Endothelial cell of umbilical vein (primary cell): ENCODE measurements around the gene RHBDD3. TPM values are rescaled to one million over a fixed set of nuclear protein-coding genes. Genes with fewer than 3 reads are reported as not detected.

ENCODE experiments used
- BruUV-seq: library from RNA; stranded (reverse); fragments of 400-500 nt; replicated peaks from 2 replicates; lab custom pipeline; 2021; lab: Mats Ljungman, UMichigan
- CTCF ChIA-PET: fragments of 300-600, 350-600 bp; sonication (Branson Sonifier 250); formaldehyde crosslinking; loops from one replicate; lab custom pipeline; 2021; ENCODE audit warnings: antibody characterized with exemption, inconsistent platforms; lab: Charles Lee
- POLR2A ChIA-PET: fragments of 300-600, 350-600 bp; sonication (Branson Sonifier 250); formaldehyde crosslinking; loops from one replicate; lab custom pipeline; 2021; ENCODE audit warnings: antibody characterized with exemption, inconsistent platforms; lab: Charles Lee
- DNase-seq: peaks from one replicate; pipeline ENCODE4 v3.0.0-alpha.2; 2011; ENCODE audit warnings: low read depth, low spot score
- FAIRE-seq: peaks from 2 replicates; lab custom pipeline; 2011; peaks lifted over from hg19 to GRCh38; lab: Jason Lieb, UNC
- H2AFZ ChIP-seq: 2 replicates; pipeline ENCODE4 v1.6.0; 2012; ENCODE audit warnings: low read depth, low read length, control low read depth, inconsistent platforms
- H3K27ac ChIP-seq: 2 replicates; pipeline ENCODE4 v1.5.1; 2011; ENCODE audit warnings: low read depth, mild to moderate bottlenecking, control low read depth, low read length, moderate library complexity; ENCODE audit not compliant: insufficient read depth
- H3K27me3 ChIP-seq, 2 experiments: 2 replicates each; pipeline versions ENCODE4 v1.6.0 to v1.6.1; 2011; ENCODE audit warnings: low read length in 2 of 2, mixed read lengths in 1 of 2; ENCODE audit not compliant: control insufficient read depth in 2 of 2, insufficient read depth in 2 of 2
- H3K36me3 ChIP-seq, 2 experiments: 2 replicates in 1 of 2; 3 replicates in 1 of 2; pipeline ENCODE4 v1.5.1; 2011; ENCODE audit warnings: low read length in 2 of 2, mild to moderate bottlenecking in 1 of 2, moderate library complexity in 1 of 2; ENCODE audit not compliant: control insufficient read depth in 2 of 2, insufficient read depth in 2 of 2; ENCODE audit errors: extremely low read depth in 1 of 2
- H3K4me1 ChIP-seq: 3 replicates; pipeline ENCODE4 v1.5.1; 2011; ENCODE audit warnings: mild to moderate bottlenecking, low read length; ENCODE audit not compliant: control insufficient read depth, insufficient read depth; ENCODE audit errors: extremely low read depth
- H3K4me2 ChIP-seq: 2 replicates; pipeline ENCODE4 v1.6.1; 2011; ENCODE audit warnings: low read length, control low read depth, mixed read lengths; ENCODE audit not compliant: insufficient read depth
- H3K4me3 ChIP-seq, 3 experiments: fragments of 200-600 bp in 1 of 3; sonication (generic), shearing (Covaris generic) in 1 of 3; replicated peaks in 1 of 3; 2 replicates each; pipeline ENCODE4 v1.5.1; 2011 to 2016; ENCODE audit warnings: control low read depth in 3 of 3, low read length in 3 of 3, mild to moderate bottlenecking in 2 of 3, inconsistent platforms in 1 of 3, low read depth in 1 of 3, moderate library complexity in 1 of 3; ENCODE audit not compliant: insufficient read depth in 1 of 3
- H3K79me2 ChIP-seq: 2 replicates; pipeline ENCODE4 v1.6.0; 2012; ENCODE audit warnings: low read length, inconsistent platforms; ENCODE audit not compliant: control insufficient read depth, insufficient read depth
- H3K9ac ChIP-seq: replicated peaks from 2 replicates; pipeline ENCODE3; 2011; ENCODE audit warnings: low read length, control low read depth; ENCODE audit not compliant: insufficient read depth; ENCODE audit errors: extremely low read depth
- H3K9me1 ChIP-seq: replicated peaks from 3 replicates; pipeline ENCODE4 v1.6.0; 2011; ENCODE audit warnings: mild to moderate bottlenecking, low read length; ENCODE audit not compliant: control insufficient read depth, insufficient read depth; ENCODE audit errors: extremely low read depth
- H3K9me3 ChIP-seq: replicated peaks from 2 replicates; pipeline ENCODE4 v1.5.1; 2012; ENCODE audit warnings: low read length, inconsistent platforms; ENCODE audit not compliant: control insufficient read depth, insufficient read depth
- H4K20me1 ChIP-seq: replicated peaks from 2 replicates; pipeline ENCODE3; 2011; ENCODE audit warnings: mild to moderate bottlenecking, low read length; ENCODE audit not compliant: control insufficient read depth, insufficient read depth; ENCODE audit errors: extremely low read depth
- CTCF ChIP-seq, 2 donors: IDR thresholded peaks; 1 replicate in 1 of 2; 2 replicates in 1 of 2; pipeline ENCODE4 v1.5.1; 2011; ENCODE audit warnings: low read length in 2 of 2, mild to moderate bottlenecking in 2 of 2, moderate library complexity in 2 of 2, control low read depth in 1 of 2, inconsistent platforms in 1 of 2, low read depth in 1 of 2; ENCODE audit not compliant: insufficient read depth in 1 of 2; ENCODE audit errors: extremely low read depth in 1 of 2
- EZH2 ChIP-seq: IDR thresholded peaks from 2 replicates; pipeline ENCODE4 v1.6.1; 2012; ENCODE audit warnings: borderline replicate concordance, low read depth, mild to moderate bottlenecking, moderate library complexity, low read length, inconsistent platforms; ENCODE audit not compliant: severe bottlenecking
- FOS ChIP-seq: IDR thresholded peaks from 2 replicates; pipeline ENCODE4 v1.6.1; 2011; ENCODE audit warnings: mild to moderate bottlenecking, low read length, moderate library complexity, borderline replicate concordance; ENCODE audit not compliant: insufficient read depth
- GATA2 ChIP-seq: IDR thresholded peaks from 2 replicates; pipeline ENCODE4 v1.7.0; 2011; ENCODE audit warnings: low read depth, mild to moderate bottlenecking, moderate library complexity, mixed read lengths, low read length; ENCODE audit not compliant: insufficient read length, insufficient read depth
- JUN ChIP-seq: IDR thresholded peaks from 2 replicates; pipeline ENCODE4 v1.6.1; 2011; ENCODE audit warnings: borderline replicate concordance, low read depth; ENCODE audit not compliant: insufficient read length, insufficient read depth
- MAX ChIP-seq: IDR thresholded peaks from 2 replicates; pipeline ENCODE4 v1.6.1; 2011; ENCODE audit not compliant: insufficient read depth, insufficient read length
- MYC ChIP-seq: IDR thresholded peaks from one replicate; pipeline ENCODE4 v1.6.1; 2011; ENCODE audit warnings: mild to moderate bottlenecking, low read depth, low read length
- POLR2A ChIP-seq: IDR thresholded peaks from 2 replicates; pipeline ENCODE4 v1.6.1; 2012; ENCODE audit warnings: low read depth, mild to moderate bottlenecking, control low read depth, low read length
- POLR2AphosphoS5 ChIP-seq: IDR thresholded peaks from 2 replicates; pipeline ENCODE4 v1.6.1; 2012; ENCODE audit warnings: low read depth, mild to moderate bottlenecking, control low read depth, low read length, moderate library complexity; ENCODE audit not compliant: insufficient read depth
- dilution Hi-C: fragments of 300-500 bp; cut with MboI; formaldehyde crosslinking; loops from one replicate; pipeline ENCODE4 v1.15.0; 2019; ENCODE audit warnings: low sequenced_read_pairs; ENCODE audit not compliant: extremely low pct_ligation_motif_present
- intact Hi-C: fragments of 100-400 bp; cut with micrococcal nuclease; formaldehyde crosslinking; loops from one replicate; pipeline ENCODE4 v1.10.0; 2022
- polyA plus RNA-seq, 4 experiments: library from polyadenylated mRNA; depleted of rRNA in 3 of 4; stranded (reverse) in 3 of 4; unstranded in 1 of 4; fragments of >200 nt; gene quantifications; 2 replicates each; pipeline versions ENCODE4 v1.2.1 to v1.2.3, GENCODE V29; 2011 to 2012; ENCODE audit warnings: missing spikeins in 1 of 4
- total RNA-seq: library from RNA; stranded (reverse); gene quantifications from 2 replicates; pipeline ENCODE4 v1.2.3, GENCODE V29; 2021

The RHBDD3 gene
- total and polyA plus RNA-seq, 2 donors (not counting 3 experiments of a cell fraction or from before 2014, with no cell fraction given): 31.3 to 37.2 TPM

- Histone ChIP-seq H3K9ac (no peak overlapping the region), H3K9me1 (no peaks in the 10 kb centered on the region), H3K9me3 (no peaks in the 10 kb centered on the region), H3K4me1 (no peaks in the 10 kb centered on the region), H3K36me3 (peaks cover 0 to 11% of the 10 kb centered on the region in 2 experiments), H3K27ac (no peak overlapping the region), H3K4me3 (no peak overlapping the region), H4K20me1 (no peaks in the 10 kb centered on the region), H3K79me2 (no peaks in the 10 kb centered on the region), H2AFZ (no peak overlapping the region), H3K27me3 (no peaks in the 10 kb centered on the region), H3K4me2 (no peak overlapping the region)
- CTCF ChIA-PET: interaction anchor here (0.9 to 1.3 kb wide), 2 partner anchors 14 to 57 kb away, joined by 3 to 6 read pairs; no protein-coding TSS in a partner anchor
- intact Hi-C loops: no loop called here
- dilution Hi-C loops: no loop called here
- POLR2A ChIA-PET: interaction anchor here (1.7 kb wide), 1 partner anchor 10 kb away, joined by 3 read pairs; no protein-coding TSS in a partner anchor
- no TSS peak for BruUV-seq
- DNase-seq: no peak
- TF ChIP-seq POLR2AphosphoS5 (no peak), EZH2 (no peak), CTCF (IDR thresholded peaks at IDR 0.05; ENCODE audit: extremely low read depth in 1 of 2, insufficient read depth in 1 of 2, low read depth in 1 of 2, low read length in 2 of 2) (no peak), POLR2A (no peak), GATA2 (no peak), MYC (no peak), MAX (no peak), JUN (no peak), FOS (no peak)
- FAIRE-seq: no peak
These were observed 8.4 kb downstream of the RHBDD3 start for GRCh38 chr22:29259253-29259899.
